ENCODE results near the gene SMG6.

The SMG6 gene

DNA sequence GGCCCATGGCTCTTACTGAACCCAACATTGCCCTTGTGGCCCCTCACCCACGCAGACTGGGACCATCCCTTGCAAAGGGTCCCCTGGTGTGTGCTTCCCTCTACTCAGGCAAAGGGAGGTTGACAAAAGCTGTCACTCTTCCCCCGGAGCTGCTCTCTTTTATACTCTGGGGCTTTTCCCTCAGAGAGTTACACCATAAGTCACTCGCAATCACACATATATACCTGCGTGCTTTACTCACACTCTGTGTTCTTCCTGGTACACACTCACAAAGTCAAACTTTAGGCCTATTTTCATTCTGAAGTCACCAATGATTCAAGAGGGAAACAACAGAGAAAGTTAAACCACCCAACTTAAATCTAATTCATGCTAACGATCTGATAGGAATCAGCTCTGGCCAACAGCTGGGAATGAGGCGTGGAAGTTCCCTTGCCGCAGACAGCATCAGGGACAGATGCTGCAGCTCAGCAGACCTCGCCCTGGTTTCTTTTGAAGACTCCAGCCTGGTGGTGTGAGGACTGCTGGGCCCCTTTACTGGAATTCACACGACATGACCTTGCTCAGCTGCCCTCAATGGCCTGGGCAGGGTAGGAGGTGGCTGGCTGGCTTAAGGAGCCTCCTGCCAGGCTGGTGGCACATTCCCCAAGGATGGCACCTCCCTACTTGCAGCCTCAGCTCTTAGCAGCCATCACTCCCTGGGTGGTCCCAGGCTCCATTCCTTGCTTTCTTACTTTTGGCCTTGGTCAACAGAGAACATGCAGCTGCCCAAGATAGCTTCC lies 221.4 kb downstream of the SMG6 start:
- H3K4me1 ChIP-seq (ENCODE audit: control insufficient read depth, insufficient read depth, low read length): no peaks in the 10 kb centered on the region
- no peak overlapping the region for H3K9ac ChIP-seq (ENCODE audit: low read depth, low read length)
- peaks cover 5% of the 10 kb centered on the region for H3K36me3 ChIP-seq (ENCODE audit: control insufficient read depth, insufficient read depth, low read length)
- H3K9me3 ChIP-seq (ENCODE audit: control insufficient read depth, insufficient read depth, low read length): no peaks in the 10 kb centered on the region
- no peak overlapping the region for H3K4me3 ChIP-seq (ENCODE audit: low read depth, low read length)
- no peaks in the 10 kb centered on the region for H3K27me3 ChIP-seq (ENCODE audit: control insufficient read depth, insufficient read depth, low read length)

DNA sequence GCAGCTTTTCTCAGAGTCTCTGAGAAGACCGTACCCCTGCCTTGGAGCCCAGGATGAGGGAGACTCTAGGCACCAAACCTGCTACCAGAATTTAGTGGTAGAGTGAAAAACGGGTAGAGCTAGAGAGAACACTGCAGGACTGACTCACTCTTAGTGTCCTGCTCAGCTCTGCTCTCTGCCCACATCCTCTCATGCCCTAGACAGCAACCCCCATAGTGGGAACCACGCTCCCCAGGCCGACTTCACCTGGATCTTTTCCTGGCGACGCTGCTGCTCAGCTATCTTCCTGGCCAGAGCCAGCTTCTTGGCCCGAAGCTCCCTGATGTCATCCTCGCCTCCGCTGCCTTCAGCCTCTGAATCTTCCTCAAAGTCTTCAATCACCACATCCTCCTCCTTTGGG lies 222.0 kb downstream of the SMG6 start:
- H3K4me1 ChIP-seq (ENCODE audit: control insufficient read depth, insufficient read depth, low read length): no peaks in the 10 kb centered on the region
- H3K27me3 ChIP-seq (ENCODE audit: control insufficient read depth, insufficient read depth, low read length): no peaks in the 10 kb centered on the region
- H3K36me3 ChIP-seq (ENCODE audit: control insufficient read depth, insufficient read depth, low read length): peaks cover 5% of the 10 kb centered on the region
- no peak overlapping the region for H3K4me3 ChIP-seq (ENCODE audit: low read depth, low read length)
- no peaks in the 10 kb centered on the region for H3K9me3 ChIP-seq (ENCODE audit: control insufficient read depth, insufficient read depth, low read length)
- H3K9ac ChIP-seq (ENCODE audit: low read depth, low read length): no peak overlapping the region

DNA sequence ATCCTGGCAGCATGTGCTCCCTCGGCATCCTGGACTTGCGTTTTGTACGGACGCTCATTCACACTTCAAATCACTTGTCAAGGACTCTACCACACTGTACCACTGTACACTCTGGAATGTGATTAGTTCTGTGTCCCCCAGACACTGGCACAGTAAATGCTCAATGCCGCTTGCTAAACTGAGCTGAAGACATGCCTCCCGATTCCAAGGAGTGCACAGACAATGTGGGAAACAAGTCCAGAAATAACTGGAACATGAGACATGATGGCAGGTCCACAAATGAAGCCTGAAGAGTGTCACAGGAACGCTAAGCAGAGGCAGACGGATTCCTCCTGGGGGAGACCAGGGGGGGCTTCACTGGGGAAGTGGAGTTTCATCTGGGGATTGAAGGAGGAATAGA lies 226.5 kb downstream of the SMG6 start:
- Histone ChIP-seq H3K27me3 (ENCODE audit: control insufficient read depth, insufficient read depth, low read length) (no peaks in the 10 kb centered on the region), H3K4me3 (ENCODE audit: low read depth, low read length) (no peak overlapping the region), H3K4me1 (ENCODE audit: control insufficient read depth, insufficient read depth, low read length) (no peaks in the 10 kb centered on the region), H3K9ac (ENCODE audit: low read depth, low read length) (no peak overlapping the region), H3K9me3 (ENCODE audit: control insufficient read depth, insufficient read depth, low read length) (no peaks in the 10 kb centered on the region), H3K36me3 (ENCODE audit: control insufficient read depth, insufficient read depth, low read length) (peaks cover 5% of the 10 kb centered on the region)

DNA sequence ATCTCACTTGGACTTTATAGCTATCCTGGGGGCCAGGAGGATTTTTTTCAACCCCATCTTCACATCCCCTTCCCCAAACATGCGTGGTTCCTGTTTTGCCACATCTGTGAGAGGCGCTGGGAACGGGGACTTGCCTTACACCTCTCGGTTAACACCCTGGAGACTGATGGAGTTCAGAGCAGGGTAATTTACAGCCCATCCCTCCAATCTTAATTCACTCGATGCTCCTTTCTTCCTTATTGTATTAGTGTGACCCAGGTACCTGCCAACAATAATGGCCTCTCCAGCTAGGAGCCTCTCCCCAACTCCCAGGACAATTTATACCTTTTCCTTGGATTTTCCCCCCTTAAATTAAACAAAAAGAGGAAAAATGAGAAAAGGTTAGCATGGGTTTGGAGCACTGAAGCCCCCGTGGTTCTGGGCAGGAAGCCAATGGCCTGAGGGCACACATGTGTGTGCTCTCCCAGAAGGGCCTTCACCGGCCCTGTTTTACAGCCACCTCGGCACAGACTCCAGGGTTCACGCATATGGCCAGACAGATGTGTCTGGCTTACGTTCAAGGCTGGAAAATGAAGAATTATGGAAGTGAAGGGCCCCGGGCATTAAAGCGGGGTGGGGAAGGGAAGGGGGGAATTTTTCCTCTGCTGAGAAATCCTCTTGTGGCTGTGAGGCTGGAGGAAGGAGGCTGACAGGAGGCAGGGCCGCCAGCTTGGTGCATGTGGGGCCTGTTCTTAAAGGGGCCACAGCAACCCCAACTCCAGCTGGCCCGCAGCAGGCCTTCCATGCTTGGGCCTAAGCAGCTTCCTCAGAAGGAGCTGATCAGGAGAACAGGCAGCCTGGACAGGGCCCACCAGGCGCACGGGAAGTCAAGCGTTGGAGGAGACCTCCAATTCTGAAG lies 227.2 kb downstream of the SMG6 start:
- no peaks in the 10 kb centered on the region for H3K27me3 ChIP-seq (ENCODE audit: control insufficient read depth, insufficient read depth, low read length)
- H3K9ac ChIP-seq (ENCODE audit: low read depth, low read length): no peak overlapping the region
- no peak overlapping the region for H3K4me3 ChIP-seq (ENCODE audit: low read depth, low read length)
- peaks cover 9% of the 10 kb centered on the region for H3K36me3 ChIP-seq (ENCODE audit: control insufficient read depth, insufficient read depth, low read length)
- H3K9me3 ChIP-seq (ENCODE audit: control insufficient read depth, insufficient read depth, low read length): no peaks in the 10 kb centered on the region
- no peaks in the 10 kb centered on the region for H3K4me1 ChIP-seq (ENCODE audit: control insufficient read depth, insufficient read depth, low read length)

DNA sequence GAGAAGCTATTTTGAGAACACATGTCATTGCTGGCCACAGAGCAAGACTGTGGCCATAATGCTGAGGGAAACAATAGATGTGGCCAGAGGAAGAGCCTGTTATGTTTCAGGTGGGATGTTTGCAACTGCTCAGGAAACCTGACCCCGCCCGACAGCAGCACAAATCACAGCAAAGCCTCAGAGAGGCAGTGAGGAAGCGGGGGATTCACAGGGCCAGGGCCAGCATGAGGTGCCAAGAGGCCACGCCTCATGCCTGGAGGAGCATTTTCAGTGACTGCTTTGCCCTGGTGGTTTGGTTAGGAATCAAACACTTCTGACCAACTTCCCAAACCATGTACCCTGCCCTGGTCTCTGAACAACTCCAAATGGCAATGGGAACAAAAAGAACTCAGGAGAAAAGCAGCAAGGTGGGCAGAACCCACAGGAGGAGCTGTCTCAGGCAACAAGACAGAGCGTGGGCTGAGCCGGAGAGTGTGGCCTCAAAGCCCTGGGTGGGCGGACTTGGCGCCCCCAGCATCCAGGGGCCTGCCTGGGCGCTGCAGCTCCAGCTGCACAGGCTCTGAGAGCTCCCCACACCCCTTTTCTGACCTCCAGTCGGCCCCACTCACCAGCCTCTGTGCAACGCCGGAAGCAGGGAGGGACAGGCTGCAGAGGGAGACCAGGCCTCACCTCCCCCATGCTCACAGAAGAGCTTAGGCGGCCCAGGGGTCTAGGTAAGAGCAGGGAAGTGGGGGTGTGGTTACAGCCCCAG lies 228.1 kb downstream of the SMG6 start:
- H3K4me1 ChIP-seq (ENCODE audit: control insufficient read depth, insufficient read depth, low read length): no peaks in the 10 kb centered on the region
- no peaks in the 10 kb centered on the region for H3K27me3 ChIP-seq (ENCODE audit: control insufficient read depth, insufficient read depth, low read length)
- H3K9ac ChIP-seq (ENCODE audit: low read depth, low read length): no peak overlapping the region
- no peaks in the 10 kb centered on the region for H3K9me3 ChIP-seq (ENCODE audit: control insufficient read depth, insufficient read depth, low read length)
- H3K36me3 ChIP-seq (ENCODE audit: control insufficient read depth, insufficient read depth, low read length): peaks cover 9% of the 10 kb centered on the region
- H3K4me3 ChIP-seq (ENCODE audit: low read depth, low read length): no peak overlapping the region

DNA sequence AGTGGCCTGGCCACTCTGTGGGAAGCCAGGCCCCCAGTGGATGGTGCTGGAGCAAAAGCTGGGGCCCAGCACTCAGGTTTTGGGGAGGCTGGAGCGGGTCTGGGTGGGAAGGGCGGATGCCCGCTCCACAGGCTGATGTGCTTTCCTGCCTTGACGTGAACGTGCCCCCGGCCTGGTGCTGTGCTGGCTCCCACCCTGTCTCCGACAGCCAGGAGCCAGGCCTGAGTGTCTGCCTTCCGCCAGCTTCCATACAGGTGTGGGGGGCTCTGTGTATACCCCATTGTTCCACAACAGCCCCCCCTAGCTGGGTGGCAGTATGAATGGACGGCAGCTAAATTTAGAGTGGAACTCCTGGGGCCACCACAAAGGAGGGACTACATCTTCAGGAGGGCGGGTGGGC lies 228.7 kb downstream of the SMG6 start:
- no peaks in the 10 kb centered on the region for H3K9me3 ChIP-seq (ENCODE audit: control insufficient read depth, insufficient read depth, low read length)
- H3K36me3 ChIP-seq (ENCODE audit: control insufficient read depth, insufficient read depth, low read length): peaks cover 9% of the 10 kb centered on the region
- no peaks in the 10 kb centered on the region for H3K27me3 ChIP-seq (ENCODE audit: control insufficient read depth, insufficient read depth, low read length)
- no peak overlapping the region for H3K9ac ChIP-seq (ENCODE audit: low read depth, low read length)
- H3K4me1 ChIP-seq (ENCODE audit: control insufficient read depth, insufficient read depth, low read length): no peaks in the 10 kb centered on the region
- no peak overlapping the region for H3K4me3 ChIP-seq (ENCODE audit: low read depth, low read length)

DNA sequence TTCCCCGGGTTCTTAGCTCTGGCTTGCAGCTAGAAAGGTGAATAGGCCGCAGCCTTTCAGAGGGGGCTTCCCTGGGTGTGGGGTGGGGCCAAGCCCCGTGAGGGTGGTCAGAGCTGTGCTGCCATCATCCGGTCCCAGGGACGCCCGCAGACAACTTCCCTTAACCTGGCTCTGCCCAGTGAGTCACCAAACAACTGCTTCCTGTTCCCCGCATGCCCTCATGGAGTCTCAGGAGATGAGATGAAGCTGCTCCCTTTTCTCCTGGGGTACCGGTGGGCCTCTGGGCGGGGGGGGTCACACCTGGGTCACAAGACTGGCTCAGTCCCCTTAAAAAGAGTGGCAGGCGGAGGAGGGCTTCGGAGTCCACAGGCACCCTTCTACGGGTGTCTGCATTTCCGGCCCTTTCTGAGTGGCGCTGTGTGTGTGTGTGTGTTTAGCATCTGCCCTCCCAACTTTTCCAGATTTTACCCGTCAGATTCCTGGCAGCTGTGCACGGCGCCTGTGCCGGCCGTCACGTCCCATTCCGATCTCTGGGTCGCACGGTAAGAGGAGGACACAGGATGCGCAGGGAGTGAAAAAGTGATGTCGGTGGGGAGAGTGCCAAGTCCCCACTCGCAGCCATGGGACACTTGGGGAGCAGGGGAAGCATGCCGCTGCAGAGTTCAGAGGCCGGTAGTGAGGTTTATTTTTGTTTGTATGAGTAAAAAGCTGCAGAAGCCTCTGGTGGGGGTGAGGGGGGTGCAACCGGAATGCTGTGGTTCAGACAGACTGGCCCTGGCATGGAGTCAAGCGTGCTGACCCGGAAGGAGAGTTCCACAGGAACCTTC lies 231.9 kb downstream of the SMG6 start:
- Histone ChIP-seq H3K4me1 (ENCODE audit: control insufficient read depth, insufficient read depth, low read length) (no peaks in the 10 kb centered on the region), H3K9ac (ENCODE audit: low read depth, low read length) (no peak overlapping the region), H3K4me3 (ENCODE audit: low read depth, low read length) (no peak overlapping the region), H3K27me3 (ENCODE audit: control insufficient read depth, insufficient read depth, low read length) (no peaks in the 10 kb centered on the region), H3K9me3 (ENCODE audit: control insufficient read depth, insufficient read depth, low read length) (no peaks in the 10 kb centered on the region), H3K36me3 (ENCODE audit: control insufficient read depth, insufficient read depth, low read length) (peaks cover 4% of the 10 kb centered on the region)

DNA sequence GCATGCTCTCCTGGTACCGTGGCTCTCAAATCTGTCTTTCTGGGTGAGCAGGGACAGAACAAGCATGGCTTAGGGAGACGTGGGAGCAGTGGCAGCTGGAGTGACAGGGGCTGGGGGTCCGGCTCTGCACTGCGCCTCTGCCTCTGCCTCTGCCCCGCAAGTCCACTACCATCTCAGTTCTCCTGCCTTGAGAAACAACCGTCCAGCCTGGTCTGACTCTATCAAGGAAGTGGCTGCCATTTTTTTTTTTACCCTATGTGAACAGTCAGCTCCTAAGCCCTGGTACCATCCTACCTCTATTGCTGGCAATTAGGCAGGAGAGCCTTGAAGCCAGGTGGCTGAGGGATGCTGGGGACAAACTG lies 232.6 kb downstream of the SMG6 start:
- no peak overlapping the region for H3K4me3 ChIP-seq (ENCODE audit: low read depth, low read length)
- no peaks in the 10 kb centered on the region for H3K27me3 ChIP-seq (ENCODE audit: control insufficient read depth, insufficient read depth, low read length)
- no peaks in the 10 kb centered on the region for H3K4me1 ChIP-seq (ENCODE audit: control insufficient read depth, insufficient read depth, low read length)
- no peak overlapping the region for H3K9ac ChIP-seq (ENCODE audit: low read depth, low read length)
- H3K36me3 ChIP-seq (ENCODE audit: control insufficient read depth, insufficient read depth, low read length): peaks cover 7% of the 10 kb centered on the region
- H3K9me3 ChIP-seq (ENCODE audit: control insufficient read depth, insufficient read depth, low read length): no peaks in the 10 kb centered on the region

DNA sequence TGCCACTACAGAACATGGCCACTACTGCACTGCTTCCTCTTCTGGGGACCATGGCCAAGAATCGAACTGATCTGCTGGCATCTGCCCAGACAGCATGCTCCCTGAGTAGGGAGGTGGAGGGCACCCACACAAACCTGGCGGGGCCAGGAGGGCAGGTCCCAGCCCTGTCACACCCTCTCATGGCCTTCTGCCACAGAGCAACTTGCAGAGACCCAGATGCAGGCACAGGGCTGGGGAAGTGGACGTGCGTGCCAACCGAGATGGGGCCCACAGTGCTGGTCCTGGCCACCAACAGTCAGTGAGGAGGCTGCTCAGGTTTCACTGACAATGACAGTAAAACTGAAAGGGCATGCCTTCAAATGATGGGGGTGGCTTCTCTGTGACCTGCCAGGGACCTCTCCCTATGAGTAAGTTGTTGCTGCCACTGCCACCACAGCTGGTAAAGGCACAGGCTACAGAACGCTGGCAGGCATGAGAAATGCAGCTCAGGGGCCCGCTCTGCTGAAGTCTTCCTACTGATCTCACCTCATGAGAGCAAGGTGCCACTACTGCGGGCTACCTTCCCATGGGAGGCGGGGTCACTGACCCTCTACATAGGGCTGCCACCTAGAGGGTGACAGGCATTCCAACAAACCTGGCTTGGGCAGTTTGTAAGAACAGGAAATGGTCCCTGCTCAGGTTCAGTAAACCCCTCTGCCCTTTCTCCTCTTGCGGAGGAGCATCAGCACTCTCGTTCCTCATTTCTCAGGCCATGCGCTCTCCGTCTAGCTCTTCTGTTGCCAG lies 233.2 kb downstream of the SMG6 start:
- H3K4me1 ChIP-seq (ENCODE audit: control insufficient read depth, insufficient read depth, low read length): no peaks in the 10 kb centered on the region
- no peak overlapping the region for H3K9ac ChIP-seq (ENCODE audit: low read depth, low read length)
- no peaks in the 10 kb centered on the region for H3K27me3 ChIP-seq (ENCODE audit: control insufficient read depth, insufficient read depth, low read length)
- no peaks in the 10 kb centered on the region for H3K9me3 ChIP-seq (ENCODE audit: control insufficient read depth, insufficient read depth, low read length)
- no peak overlapping the region for H3K4me3 ChIP-seq (ENCODE audit: low read depth, low read length)
- H3K36me3 ChIP-seq (ENCODE audit: control insufficient read depth, insufficient read depth, low read length): peaks cover 7% of the 10 kb centered on the region

DNA sequence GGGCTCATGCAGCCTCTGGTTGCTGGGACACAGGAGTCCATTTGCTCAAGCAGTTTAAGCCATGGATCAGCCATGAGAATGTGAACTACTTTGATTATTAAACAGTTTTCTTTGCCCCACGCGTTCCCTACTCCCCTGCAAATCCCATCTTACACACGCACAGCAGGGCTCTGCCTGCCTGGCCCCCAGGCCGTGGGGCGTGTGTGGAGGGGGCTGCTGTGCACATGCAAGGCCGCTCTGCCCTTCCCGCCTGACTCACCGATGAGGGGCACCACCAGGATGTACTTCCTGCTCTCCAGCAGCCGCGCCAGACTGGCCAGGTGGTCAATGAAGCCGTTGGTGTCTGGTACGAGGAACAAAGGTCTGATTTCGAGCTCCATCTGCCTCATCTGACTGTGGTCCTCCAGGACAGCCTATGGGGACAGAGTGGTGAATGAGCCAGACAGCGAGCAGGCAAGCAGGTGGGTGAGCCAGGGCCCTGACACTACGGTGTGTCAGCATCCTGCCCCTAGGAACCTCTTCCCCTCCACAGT lies 235.0 kb downstream of the SMG6 start:
- Histone ChIP-seq H3K36me3 (ENCODE audit: control insufficient read depth, insufficient read depth, low read length) (peaks cover 9% of the 10 kb centered on the region), H3K9me3 (ENCODE audit: control insufficient read depth, insufficient read depth, low read length) (no peaks in the 10 kb centered on the region), H3K4me1 (ENCODE audit: control insufficient read depth, insufficient read depth, low read length) (peaks cover 2% of the 10 kb centered on the region), H3K9ac (ENCODE audit: low read depth, low read length) (no peak overlapping the region), H3K4me3 (ENCODE audit: low read depth, low read length) (no peak overlapping the region), H3K27me3 (ENCODE audit: control insufficient read depth, insufficient read depth, low read length) (no peaks in the 10 kb centered on the region)

Data from iPS-15b (cell line).